Measurements from ENCODE around the gene DYNLL2.
A peak's percentile ranks its signal among the peaks of the same experiment; 100 is the strongest.
"Not testable (repeated sequence)": the region's sequence is repeated elsewhere in the genome, so short reads cannot be mapped to it uniquely, and the experiment has no call there.

Gene DYNLL2

DNA sequence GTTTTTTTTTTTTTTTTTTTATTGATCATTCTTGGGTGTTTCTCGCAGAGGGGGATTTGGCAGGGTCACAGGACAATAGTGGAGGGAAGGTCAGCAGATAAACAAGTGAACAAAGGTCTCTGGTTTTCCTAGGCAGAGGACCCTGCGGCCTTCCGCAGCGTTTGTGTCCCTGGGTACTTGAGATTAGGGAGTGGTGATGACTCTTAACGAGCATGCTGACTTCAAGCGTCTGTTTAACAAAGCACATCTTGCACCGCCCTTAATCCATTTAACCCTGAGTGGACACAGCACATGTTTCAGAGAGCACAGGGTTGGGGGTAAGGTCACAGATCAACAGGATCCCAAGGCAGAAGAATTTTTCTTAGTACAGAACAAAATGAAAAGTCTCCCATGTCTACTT is 10.0 kb upstream of the DYNLL2 start:
- DNase-seq: not testable (repeated sequence)

- DNase-seq: not testable (repeated sequence)
Observed at GRCh38 chr17:58074406-58074805, 8.8 kb upstream of the DYNLL2 start.

DNA sequence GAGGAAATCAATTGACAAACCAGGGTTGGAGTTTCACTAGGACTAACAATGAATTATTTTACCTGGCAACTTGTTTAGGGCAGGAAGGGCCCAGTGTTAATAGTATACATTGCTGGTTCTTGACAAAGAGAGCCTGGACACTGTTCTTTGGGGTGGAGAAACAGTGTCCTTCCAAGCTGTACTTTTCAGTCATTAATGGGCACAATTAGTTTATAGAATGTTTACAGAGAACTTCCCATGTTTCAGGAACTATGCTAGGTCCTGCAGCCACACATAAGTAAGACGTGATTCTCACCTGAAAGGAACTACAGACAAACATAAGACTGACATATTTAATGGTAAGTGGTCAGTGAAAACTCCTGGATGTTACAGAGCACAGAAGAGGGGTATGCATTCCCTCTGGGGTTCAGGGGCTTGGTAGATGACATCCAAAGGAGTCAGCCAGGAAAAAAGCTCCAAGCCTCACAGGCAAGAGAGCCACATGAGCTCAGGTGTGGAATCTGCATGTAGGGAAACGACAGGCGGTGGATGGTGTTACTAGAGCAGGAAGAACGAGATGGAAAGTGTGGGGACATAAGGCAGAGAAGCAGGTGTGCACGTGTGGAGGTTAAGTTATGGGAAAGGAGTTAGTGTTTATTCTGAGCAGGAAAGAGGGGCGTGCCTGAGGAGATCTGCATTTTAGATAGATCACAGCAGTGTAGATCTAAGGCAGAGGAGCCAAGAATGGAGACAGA is 3.8 kb upstream of the DYNLL2 start:
- DNase-seq: no peak

DNA sequence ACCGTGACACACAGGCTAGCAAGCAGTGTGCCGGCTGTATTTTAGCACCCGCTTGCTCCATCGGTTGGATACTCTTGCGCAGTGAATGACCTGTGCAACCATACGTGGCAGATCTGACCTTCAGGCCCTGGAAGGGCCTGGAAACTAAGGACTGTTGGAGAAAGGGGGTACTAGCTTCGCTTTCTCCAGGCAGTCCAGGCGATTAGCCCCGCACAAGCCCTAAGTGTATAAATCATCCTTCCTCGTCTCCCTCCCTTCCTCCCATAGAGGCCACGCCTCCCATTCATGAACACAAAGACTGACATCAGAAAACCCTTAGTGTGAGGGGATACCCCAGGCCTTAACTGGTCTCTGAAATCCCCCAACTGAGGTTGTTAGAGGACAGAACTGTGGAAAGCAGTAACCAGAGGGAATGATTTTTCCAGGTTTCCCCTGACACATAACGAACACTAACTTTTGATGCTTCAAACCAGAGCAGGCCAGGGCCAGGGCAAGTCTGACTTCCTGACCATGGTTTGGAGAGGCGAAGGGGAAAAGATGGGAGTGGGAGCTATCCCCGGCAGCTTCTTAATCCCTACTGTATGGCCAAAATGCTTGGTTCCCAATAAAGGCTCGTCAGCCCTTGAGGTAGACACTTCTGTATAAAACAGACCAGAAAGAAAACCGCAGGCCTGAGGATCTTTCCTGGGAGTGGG is 1.4 kb upstream of the DYNLL2 start:
- no peak for DNase-seq

- no peak for DNase-seq
Observed at GRCh38 chr17:58082341-58082869, 814 bp upstream of the DYNLL2 start.

GRCh38 chr17:58083491-58084316 is 485 bp downstream of the DYNLL2 start:
- peak; percentile 73 for DNase-seq

DNA sequence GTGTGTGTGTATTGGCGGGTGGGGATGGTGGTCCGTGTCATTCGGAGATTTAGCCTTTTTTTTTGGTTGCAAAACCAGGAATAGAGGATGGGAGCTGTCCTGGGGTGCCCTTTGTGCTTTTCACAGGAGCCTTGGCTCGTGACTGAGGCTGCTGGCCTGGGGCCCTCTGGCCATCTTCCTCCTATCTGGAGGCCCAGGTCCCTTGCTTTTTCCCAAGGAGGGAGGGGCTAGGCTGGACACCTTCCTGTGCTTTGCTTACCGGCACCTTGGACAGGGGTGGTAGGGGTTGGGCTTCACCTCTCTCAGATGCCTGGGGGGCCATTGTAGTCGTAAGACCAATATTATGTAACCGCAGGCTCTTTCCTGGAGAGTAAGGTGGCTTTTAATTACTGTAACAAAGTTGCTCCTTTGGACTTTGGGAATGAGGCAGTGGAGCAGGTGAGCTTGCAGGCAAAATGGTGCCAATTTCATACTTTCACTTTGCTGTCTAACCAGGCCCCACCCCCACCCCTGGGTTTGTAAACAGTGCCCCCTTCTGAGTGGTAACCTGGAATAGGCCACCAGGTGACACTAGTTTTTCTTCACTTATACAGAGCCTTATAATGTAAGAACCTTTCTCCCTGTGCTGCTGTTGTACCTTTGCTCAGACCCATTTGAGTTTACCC is 1.2 kb downstream of the DYNLL2 start:
- peak; percentile 81 for DNase-seq

GRCh38 chr17:58085039-58085715 is 2.0 kb downstream of the DYNLL2 start:
- no peak for DNase-seq

- DNase-seq: no peak
Observed at GRCh38 chr17:58086953-58087352, 3.7 kb downstream of the DYNLL2 start.

GRCh38 chr17:58088624-58089023 is 5.4 kb downstream of the DYNLL2 start:
- no peak for DNase-seq

DNA sequence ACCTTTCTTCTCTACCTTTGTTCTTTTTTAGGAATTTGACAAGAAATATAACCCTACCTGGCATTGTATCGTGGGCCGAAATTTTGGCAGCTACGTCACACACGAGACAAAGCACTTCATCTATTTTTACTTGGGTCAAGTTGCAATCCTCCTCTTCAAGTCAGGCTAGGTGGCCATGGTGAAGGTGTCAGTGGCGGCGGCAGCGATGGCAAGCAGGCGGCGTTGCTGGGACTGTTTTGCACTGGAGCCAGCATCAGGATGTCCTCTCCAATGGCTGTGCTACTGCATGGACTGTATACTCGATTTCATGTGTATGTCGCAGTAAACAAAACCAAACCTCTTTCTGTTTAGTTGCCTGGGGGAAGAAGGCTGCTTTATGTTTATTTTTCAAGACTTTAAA is 5.9 kb downstream of the DYNLL2 start:
- DNase-seq: no peak

GRCh38 chr17:58091024-58091567 is 7.9 kb downstream of the DYNLL2 start:
- DNase-seq: no peak

- DNase-seq: no peak
Observed at GRCh38 chr17:58092101-58092796, 9.0 kb downstream of the DYNLL2 start.

GRCh38 chr17:58092797-58093385 is 9.7 kb downstream of the DYNLL2 start:
- DNase-seq: no peak

DNA sequence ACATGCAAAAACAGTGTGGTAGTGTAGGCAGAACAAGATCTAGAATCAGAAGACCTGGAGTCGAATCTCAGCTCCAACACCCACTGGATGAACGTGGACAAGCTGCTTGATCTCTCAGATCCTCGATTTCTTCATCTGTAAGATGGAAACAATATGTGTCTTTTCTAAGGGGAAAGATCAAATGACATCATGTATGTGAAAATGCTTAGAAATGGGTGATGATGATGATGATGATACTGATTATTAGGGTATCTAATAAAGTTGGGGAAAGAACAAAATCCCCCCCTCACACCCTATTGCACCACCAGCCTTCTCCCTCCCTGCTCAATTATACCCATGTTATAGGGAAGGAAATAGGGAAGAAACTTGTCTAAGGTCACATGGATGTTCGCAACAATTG is 10.9 kb downstream of the DYNLL2 start:
- DNase-seq: no peak

DNA sequence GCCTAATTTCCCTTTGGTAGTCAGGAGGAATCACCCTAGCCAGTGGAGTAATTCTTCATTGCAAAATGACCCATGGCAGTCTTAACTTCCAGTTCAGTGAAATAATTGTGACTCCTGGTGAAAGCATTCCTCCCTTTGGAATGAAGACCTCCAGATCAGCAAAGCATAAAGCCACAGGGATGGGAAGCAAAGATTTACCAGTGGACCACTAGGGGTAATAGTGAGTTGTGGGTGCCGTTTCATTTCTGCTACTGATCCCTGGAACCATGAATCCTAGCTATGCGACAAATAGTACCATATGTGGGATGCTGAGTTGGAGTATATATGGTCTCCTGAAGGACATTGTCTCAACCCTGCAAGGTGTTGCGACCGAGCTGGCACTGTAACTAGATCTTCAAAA is 13.7 kb downstream of the DYNLL2 start:
- no peak for DNase-seq

GRCh38 chr17:58097384-58098088 is 14.3 kb downstream of the DYNLL2 start:
- no peak for DNase-seq

- no peak for DNase-seq
Observed at GRCh38 chr17:58100506-58100905, 17.3 kb downstream of the DYNLL2 start.

DNA sequence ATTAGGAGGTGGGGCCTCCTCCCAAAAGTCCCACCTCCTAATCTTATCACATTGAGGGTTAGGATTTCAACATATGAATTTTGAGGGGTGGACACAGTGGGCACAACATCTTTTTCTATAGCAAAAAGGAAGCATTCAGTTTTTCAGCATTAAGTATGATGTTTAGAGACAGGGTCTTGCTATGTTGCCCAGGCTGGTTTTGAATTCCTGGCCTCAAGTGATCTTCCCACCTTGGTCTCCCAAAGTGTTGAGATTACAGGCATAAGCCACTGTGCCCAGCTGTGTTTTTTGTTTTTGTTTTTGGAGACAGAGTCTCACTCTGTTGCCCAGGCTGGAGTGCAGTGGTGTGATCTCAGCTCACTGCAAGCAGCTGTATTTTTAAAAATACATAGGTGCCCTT is 18.7 kb downstream of the DYNLL2 start:
- DNase-seq: not testable (repeated sequence)

- no peak for DNase-seq
Observed at GRCh38 chr17:58105093-58105492, 21.9 kb downstream of the DYNLL2 start.

Measured in RPMI8226 (cell line).